Medulla oblongata (tissue), 1 donor: Measurements from ENCODE around the gene PRKD3.
"Not testable (repeated sequence)": the region's sequence is repeated elsewhere in the genome, so short reads cannot be mapped to it uniquely, and the experiment has no call there.

Experiments
- DNase-seq: peaks from one replicate; pipeline ENCODE4 v3.0.0-alpha.2; 2015; ENCODE audit errors: extremely low spot score

The PRKD3 gene

DNA sequence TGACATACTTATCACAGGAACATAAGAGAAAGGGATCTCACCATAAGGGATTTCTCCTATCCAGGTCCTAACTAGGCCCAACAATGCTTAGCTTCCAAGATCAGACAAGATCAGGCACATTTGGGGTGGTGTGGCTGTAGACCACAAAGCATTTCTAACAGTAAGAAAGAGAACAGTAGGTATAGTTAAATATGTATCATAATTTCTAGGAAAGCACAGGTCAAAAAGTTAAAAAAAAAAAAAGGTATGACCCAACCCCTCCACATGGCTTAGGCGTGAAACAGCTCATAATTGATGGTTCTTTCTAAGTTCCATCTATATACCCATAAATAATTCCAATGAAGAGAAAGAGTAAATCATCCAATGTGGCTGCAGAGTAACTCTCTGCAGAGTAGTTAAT, 6.9 kb downstream of the PRKD3 start:
- DNase-seq: no peak

DNA sequence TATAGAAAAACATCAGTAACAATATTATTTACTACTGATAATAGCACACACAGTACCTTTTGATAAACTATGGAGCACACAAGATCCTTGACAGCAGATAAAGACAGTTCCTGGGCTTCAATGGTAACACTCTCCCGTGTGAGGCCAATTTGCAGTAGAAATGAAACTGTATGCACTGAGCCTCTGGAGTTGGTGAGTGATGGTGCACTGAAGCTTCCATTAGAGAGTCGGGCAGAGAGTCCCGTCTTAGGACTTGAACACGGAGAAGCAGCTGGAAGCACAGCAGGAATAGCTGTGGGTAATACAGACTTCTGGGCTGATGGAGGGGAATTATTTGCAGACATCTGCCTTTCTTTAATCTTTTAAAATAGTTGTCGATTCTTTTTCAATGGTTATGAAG, 8.5 kb downstream of the PRKD3 start:
- no peak for DNase-seq

DNA sequence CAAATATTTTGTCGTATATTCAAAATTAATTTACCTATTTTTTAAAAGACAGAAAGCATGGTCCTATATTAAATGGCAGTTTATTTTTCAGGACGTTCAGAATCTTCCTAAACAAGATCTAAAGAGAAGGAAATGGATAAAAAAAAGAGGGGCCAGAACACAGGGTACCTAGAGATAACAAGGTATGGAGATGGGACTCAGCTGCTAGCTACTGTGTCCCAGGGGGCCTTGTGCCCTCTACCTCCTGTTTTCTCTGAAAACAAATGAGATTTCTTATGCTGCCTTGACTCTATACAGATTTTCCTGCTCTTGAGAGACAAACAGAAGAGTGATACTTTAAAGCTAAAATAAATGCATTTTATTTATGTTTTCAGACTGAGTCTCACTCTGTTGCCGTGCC, 9.3 kb downstream of the PRKD3 start:
- DNase-seq: no peak

DNA sequence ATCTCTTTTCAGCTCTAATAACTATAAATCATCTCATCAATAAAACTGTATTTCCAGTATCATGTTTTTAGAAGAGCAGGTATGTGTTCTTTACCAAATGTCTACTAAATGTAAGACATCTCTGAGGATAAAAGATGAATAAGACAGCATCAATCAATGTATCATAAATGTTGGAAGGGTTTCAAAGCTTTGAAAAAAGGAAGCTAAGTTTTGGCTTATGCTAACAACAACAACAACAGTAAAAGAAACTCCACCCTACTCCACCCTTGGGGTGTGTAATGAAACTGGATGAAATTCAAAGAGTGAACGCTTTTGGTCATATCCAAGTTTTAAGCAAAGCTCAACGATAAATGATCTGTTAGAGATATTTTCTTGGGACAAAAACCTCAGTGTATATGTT, 17.1 kb downstream of the PRKD3 start:
- no peak for DNase-seq

DNA sequence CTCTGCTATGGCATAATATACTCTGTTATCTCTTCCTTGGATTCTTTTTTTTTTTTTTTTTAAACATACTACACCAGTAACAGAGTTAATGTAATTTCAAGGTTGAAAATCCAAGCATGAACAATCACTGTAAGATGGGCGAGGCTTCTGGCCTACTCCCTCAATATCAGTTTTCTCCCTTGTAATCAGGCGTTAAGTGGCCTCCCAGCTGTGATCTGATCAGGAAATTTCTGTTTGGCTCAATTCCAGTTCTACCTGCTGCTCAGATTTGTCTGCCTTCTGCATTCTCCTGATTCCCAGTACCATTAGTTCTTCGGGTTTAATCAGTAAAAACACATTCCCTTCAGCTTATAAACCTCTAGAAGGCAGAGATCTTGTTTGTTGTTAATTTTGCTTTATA, 18.6 kb downstream of the PRKD3 start:
- no peak for DNase-seq

DNA sequence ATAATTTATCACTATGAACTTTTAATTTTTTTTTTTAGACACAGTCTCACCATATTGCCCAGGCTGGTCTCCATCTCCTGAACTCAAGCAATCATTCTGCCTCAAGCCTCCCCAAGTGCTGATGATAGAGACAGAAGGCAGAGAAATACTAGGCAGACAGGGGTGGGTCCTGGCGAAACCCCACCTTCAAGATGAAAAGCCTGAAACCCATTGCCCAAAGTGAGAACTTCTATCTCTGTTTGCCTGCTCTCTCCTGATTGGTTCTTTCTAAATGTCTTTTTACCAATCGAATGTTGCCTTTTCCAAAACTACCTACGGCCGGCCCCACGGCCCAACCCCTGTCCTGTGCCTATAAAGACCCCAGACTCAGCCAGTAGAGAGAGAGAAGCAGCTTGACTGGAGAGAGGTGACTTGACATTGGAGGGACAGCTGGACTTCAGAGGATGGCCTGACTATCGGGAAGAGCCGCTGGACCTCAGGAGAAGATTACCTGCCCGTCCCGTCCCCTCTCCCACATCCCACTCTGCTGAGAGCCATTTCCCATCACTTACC, 21.9 kb downstream of the PRKD3 start:
- DNase-seq: no peak

DNA sequence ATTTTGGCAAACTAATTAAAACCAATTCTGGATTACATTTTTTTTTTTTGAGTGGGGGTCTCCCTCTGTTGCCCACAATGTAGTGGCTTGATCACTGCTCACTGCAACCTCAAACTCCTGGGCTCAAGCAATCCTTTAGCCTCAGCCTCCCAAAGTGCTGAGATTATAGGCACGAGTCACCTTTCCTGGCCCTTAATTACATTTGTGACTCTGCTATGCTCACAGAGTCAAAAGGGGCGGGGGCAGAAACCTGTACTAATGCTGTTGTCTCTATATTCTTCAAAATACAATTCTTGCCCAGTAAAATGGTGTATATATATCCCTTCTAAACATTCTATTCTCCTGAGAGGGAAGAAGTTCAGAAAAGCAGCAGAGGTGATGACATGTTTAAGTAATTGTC, 23.2 kb downstream of the PRKD3 start:
- no peak for DNase-seq

DNA sequence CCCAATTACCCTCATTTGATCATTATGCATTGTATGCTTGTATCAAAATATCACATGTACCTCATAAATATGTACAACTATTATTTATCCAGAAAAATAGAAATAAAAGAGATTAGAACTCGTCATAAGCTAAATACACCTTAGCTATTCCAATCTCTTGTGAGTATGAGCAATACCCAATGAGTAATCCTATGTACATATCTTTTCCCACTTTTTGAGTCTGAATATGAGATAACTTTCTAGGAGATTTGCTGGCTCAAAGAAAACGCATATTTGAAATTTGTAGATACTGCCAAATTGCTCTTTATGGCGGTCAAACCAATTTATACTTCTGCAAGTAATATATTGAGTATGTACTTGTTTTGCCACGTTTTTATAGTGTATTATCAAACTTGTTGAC, 24.1 kb downstream of the PRKD3 start:
- no peak for DNase-seq

DNA sequence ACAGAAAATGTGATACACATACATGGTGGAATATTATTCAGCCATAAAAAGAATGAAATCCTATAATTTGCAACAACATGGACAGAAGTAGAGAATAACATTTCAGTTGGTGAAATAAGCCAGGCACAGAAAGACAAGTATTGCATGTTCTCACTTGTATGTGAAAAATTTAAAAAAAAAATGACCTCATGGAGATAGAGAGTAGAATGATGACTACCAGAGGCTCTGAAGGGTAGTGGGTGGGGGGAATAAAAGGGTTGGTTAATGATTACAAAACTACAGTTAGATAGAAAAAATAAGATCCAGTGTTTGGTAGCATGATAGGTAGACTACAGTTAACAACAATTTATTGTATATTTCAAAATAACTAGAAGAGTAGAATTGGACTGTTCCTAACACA, 24.5 kb downstream of the PRKD3 start:
- no peak for DNase-seq

DNA sequence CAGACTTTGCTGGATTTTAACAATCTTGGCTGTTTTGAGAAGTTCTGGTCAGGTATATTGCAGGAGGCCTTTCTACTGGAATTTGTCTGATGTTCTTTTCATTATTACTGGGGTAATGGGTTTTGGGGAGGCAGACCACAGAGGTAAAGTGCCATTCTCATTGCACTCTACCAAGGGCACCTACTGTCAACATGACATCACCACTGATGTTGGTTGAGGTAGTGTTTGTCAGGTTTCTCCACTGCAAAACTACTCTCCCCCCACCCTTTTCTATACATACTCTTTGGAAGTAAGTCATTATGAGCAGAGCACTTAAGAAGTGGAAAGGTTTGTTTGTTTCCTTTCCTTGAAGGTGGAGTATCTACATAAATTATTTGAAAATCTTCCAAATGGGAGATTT, 27.0 kb downstream of the PRKD3 start:
- DNase-seq: no peak

DNA sequence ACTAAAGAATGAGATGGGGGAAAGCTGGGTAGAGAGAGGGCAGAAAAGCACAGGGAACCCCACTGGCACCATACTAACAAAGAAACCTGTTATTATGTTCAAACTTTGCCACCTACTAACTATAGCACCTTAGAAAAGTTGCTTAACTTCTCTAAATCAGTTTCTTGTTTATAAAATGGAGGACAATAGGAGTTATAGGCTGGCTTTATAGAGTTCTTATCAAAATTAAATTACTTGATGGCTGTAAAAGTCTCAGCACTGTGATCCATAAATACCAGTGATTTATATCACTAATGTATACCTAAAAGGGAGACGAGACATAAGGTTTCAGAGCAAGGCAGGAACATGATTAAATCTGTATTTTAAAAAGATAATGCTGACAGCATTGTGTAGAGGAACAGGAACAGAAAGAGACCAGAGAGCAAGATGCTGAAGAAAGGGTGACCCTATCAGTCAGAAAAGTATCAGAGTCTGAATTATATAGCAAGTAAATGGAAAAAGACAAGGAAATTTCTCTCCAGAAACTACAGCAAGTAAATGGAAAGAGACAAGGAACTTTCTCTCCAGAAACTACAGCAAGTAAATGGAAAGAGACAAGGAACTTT, 29.1 kb downstream of the PRKD3 start:
- DNase-seq: no peak

DNA sequence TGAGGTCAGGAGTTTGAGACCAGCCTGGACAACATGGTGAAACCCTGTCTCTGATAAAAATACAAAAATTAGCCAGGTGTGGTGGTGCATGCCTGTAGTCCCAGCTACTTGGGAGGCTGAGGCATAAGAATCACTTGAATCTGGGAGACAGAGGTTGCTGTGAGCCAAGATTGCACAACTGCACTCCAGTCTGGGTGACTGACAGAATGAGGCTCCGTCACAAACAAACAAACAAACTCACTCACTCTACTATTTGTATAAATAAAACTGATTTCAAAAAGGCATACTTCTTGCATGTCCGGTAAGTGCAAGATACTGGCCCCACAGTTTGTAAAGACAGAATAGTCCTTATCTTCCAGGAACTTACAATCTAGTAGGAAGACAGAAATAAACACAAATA, 29.8 kb downstream of the PRKD3 start:
- DNase-seq: not testable (repeated sequence)

DNA sequence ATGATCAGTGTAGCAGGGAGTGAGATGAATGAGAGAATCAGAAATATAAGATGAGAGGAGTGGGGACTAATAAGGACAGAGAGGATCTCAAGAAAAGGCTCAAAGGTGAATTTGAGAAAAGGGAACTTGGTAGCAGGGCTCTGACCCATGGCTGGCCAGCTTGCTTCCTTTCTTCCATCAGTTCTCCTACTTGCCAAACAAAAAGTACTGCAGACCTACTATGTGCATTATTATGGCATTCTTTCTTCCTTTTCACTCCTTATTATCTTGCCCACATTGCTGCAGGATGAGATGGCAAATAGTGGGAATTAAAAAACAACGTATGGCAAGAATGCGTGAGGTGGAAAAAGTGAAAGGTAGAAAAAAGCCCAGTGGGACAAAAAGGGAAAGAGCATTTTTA, 33.0 kb downstream of the PRKD3 start:
- no peak for DNase-seq

DNA sequence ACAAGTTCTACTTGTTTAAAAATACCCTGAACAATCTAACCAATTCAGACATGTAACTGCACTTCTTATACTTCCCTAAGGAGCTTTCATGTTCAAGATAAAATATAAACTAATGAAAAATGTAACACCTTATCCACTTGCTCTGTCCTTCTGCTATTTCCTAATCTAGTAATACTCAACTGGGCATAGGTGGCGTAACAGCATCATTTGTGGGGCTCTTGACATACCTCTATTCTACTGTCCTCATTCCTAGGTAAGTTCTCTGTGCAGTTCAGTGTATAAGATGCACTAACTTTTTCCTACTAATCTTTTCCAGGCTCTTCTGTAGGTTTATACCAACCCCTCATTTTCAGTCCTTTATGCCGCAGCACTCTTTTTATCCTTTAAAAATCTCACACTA, 36.7 kb downstream of the PRKD3 start:
- DNase-seq: no peak

DNA sequence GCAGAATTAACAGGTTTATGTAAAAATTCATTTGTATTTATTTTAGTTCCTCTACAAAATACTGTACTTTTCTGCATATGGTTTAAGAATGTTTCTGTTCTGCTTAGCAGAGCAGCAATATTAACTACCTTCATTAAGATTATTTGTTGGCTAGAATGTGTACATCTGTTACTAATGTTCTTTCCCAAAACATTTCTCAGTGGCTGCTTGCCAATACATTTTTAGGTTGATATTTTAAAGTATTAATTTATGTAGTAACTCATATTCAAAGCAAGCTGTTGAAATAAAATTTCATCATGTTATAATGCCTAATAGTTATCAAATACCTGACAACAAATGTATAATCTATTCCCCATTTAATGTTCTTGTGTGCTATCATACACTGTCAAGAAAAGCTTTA, 40.3 kb downstream of the PRKD3 start:
- no peak for DNase-seq

DNA sequence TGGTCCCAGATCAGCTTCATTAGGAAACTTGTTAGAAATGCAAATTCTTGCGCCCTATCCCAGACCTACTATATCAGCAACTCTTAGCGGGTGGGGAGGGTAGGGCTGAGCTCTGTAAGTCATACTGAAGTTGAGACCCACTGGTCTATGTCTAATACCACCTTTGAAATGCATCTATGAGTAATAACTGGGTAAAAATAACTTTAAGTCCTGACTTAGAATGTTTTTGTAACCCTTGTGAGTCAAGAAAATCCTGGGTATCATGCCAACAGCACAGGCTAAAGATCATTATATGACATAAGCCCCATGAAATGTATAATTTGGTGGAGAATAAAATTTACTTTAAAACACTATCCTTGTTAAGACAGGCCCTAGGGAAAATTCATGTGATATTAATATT, 41.4 kb downstream of the PRKD3 start:
- DNase-seq: no peak

DNA sequence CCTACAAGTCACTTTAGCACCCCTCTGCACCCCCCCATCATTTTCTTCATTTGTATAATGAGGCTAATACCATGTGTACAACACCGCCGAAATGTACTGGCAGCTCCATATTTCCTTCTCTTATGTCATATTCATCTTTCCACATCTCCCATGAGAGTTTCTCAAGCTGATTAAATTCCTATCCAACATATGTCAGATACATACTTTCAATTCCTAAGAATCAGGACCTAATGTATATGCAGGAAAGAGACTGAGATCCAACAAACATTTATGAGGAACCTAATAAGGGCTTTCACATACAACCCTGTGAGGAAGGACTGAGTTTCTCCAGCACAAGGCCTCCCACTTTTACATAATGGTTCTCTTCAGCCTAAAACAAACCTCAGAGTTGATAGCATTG, 41.9 kb downstream of the PRKD3 start:
- no peak for DNase-seq

DNA sequence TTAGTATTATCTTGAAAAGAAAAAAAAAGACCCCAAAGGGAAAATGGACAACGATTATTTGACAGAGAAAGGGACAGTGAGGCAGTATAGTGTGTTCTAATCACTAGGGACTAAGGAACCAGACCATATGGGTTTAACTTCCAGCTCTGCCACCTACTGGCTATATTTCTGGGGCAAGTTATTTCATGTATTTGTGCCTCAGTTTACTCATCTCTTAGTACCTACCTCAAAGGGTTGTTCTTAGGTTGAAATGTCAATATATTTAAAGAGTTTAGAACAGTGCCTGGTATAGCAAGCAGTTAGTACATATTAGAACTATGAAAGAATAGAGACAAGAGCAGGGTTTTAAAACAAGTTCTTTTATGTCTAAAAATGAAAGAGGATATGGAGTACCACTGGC, 42.7 kb downstream of the PRKD3 start:
- no peak for DNase-seq

DNA sequence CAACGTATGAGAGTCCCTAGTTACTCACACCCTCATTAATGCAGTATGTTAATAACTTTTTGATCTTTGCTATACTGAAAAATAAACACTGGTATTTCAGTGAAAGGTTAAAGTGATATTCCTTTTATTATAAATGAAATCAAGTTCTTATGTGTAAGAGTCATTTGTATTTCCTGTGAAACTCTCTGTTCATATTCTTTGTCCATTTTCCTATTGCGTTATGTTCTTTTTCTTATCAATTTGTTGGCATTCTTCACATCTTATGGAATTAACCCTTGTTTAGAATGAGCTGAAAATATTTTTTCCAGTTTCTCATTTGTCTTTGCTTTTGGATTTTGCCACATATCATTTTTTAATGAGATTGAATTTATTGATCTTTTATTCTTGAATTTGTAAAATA, 48.3 kb downstream of the PRKD3 start:
- DNase-seq: no peak
